Cardiac muscle cell (in vitro differentiated cells and primary cell): ENCODE data around the gene COL4A1. TPM values are rescaled to one million over a fixed set of nuclear protein-coding genes. Genes with fewer than 3 reads are reported as not detected.

ENCODE experiments used
- DNase-seq, 2 donors: peaks; one replicate each; pipeline versions ENCODE4 v3.0.0 to v3.0.0-alpha.2; 2010 to 2017; ENCODE audit warnings: low read depth in 1 of 2, low spot score in 1 of 2
- H3K27ac ChIP-seq: fragments of 200-600 bp; sonication (generic); 2 replicates; pipeline ENCODE4 v1.5.1; 2016
- H3K27me3 ChIP-seq: fragments of 200-600 bp; sonication (generic); 2 replicates; pipeline ENCODE4 v1.6.0; 2016; ENCODE audit warnings: control low read depth
- H3K36me3 ChIP-seq: fragments of 200-600 bp; sonication (generic); 2 replicates; pipeline ENCODE4 v1.5.1; 2016; ENCODE audit warnings: control low read depth
- H3K4me1 ChIP-seq: fragments of 200-600 bp; sonication (generic); 2 replicates; pipeline ENCODE4 v1.8.1; 2017; ENCODE audit warnings: low read depth, mild to moderate bottlenecking, mixed run types
- H3K4me3 ChIP-seq: fragments of 200-600 bp; sonication (generic); 2 replicates; pipeline ENCODE4 v1.5.1; 2016; ENCODE audit warnings: mild to moderate bottlenecking
- H3K9me3 ChIP-seq: fragments of 200-600 bp; sonication (generic); 2 replicates; pipeline ENCODE4 v1.5.1; 2017; ENCODE audit warnings: low read depth, mild to moderate bottlenecking, control low read depth
- CTCF ChIP-seq: IDR thresholded peaks from 2 replicates; pipeline ENCODE4 v1.5.1; 2012; ENCODE audit warnings: low read depth, mild to moderate bottlenecking, low read length
- polyA plus RNA-seq: library from polyadenylated mRNA; unstranded; fragments of >200 nt; fragmentation: Nextera tagmentation; extraction: Ambion mirVana; gene quantifications from 2 replicates; pipeline ENCODE4 v1.2.1, GENCODE V29; 2016
- total RNA-seq: library from RNA; depleted of rRNA; stranded (reverse); fragments of >200 nt; gene quantifications from 2 replicates; pipeline ENCODE4 v1.2.3, GENCODE V29; 2016

COL4A1 gene
- total and polyA plus RNA-seq, 2 experiments from 2014 or later = 73.9 to 171 TPM

GRCh38 chr13:110197026-110197425 lies 109.9 kb downstream of the COL4A1 start:
- H3K36me3 ChIP-seq = no peaks in the 10 kb centered on the region
- DNase-seq = peak in 1 of 2 donors; percentile 81
- no peaks in the 10 kb centered on the region for H3K27me3 ChIP-seq
- H3K9me3 ChIP-seq = no peaks in the 10 kb centered on the region
- no peak overlapping the region for H3K4me3 ChIP-seq
- peaks cover 5% of the 10 kb centered on the region for H3K4me1 ChIP-seq
- no peak for TF ChIP-seq CTCF
- no peak overlapping the region for H3K27ac ChIP-seq

GRCh38 chr13:110195547-110196485 lies 111.1 kb downstream of the COL4A1 start:
- no peaks in the 10 kb centered on the region for H3K36me3 ChIP-seq
- no peaks in the 10 kb centered on the region for H3K27me3 ChIP-seq
- TF ChIP-seq CTCF = no peak
- H3K4me1 ChIP-seq = peaks cover 5% of the 10 kb centered on the region
- H3K9me3 ChIP-seq = no peaks in the 10 kb centered on the region
- H3K4me3 ChIP-seq = no peak overlapping the region
- H3K27ac ChIP-seq = no peak overlapping the region
- no peak for DNase-seq

- Histone ChIP-seq H3K27ac (no peak overlapping the region), H3K4me3 (no peak overlapping the region), H3K36me3 (no peaks in the 10 kb centered on the region), H3K27me3 (no peaks in the 10 kb centered on the region), H3K9me3 (no peaks in the 10 kb centered on the region), H3K4me1 (peaks cover 7% of the 10 kb centered on the region)
- peak in 1 of 2 donors; percentile 70 for DNase-seq
- no peak for TF ChIP-seq CTCF
These were observed 112.5 kb downstream of the COL4A1 start for GRCh38 chr13:110194451-110194850.

- DNase-seq = no peak
- no peaks in the 10 kb centered on the region for H3K9me3 ChIP-seq
- H3K4me1 ChIP-seq = peaks cover 8% of the 10 kb centered on the region
- H3K4me3 ChIP-seq = no peak overlapping the region
- H3K36me3 ChIP-seq = no peaks in the 10 kb centered on the region
- TF ChIP-seq CTCF = no peak
- H3K27me3 ChIP-seq = no peaks in the 10 kb centered on the region
- H3K27ac ChIP-seq = no peak overlapping the region
These were observed 113.5 kb downstream of the COL4A1 start for GRCh38 chr13:110193491-110193890.

- Histone ChIP-seq H3K36me3 (no peaks in the 10 kb centered on the region), H3K4me1 (peaks cover 15% of the 10 kb centered on the region), H3K9me3 (no peaks in the 10 kb centered on the region), H3K27ac (no peak overlapping the region), H3K27me3 (no peaks in the 10 kb centered on the region), H3K4me3 (no peak overlapping the region)
- no peak for TF ChIP-seq CTCF
- no peak for DNase-seq
These were observed 114.5 kb downstream of the COL4A1 start for GRCh38 chr13:110192472-110192871.
